Vagina (tissue), 2 donors: ENCODE measurements around the gene MRPL55. TPM values are rescaled to one million over a fixed set of nuclear protein-coding genes. Genes with fewer than 3 reads are reported as not detected.

Experiments
- DNase-seq, 2 donors: peaks; one replicate each; pipeline ENCODE4 v3.0.0-alpha.2; 2017; ENCODE audit errors: extremely low spot score in 2 of 2
- H3K27ac ChIP-seq: fragments of 200-600 bp; sonication (generic); one replicate; pipeline ENCODE4 v1.5.1; 2019
- H3K27me3 ChIP-seq: fragments of 200-600 bp; sonication (generic); one replicate; pipeline ENCODE4 v1.5.1; 2019
- H3K36me3 ChIP-seq, 2 donors: fragments of 200-600 bp; sonication (generic); one replicate each; pipeline ENCODE4 v1.5.1; 2017 to 2019
- H3K4me1 ChIP-seq: fragments of 200-600 bp; sonication (generic); one replicate; pipeline ENCODE4 v1.5.1; 2019
- H3K4me3 ChIP-seq, 2 donors: fragments of 200-600 bp; sonication (generic); 1 replicate in 1 of 2; 2 replicates in 1 of 2; pipeline ENCODE4 v1.5.1; 2016 to 2019
- H3K9me3 ChIP-seq: fragments of 200-600 bp; sonication (generic); one replicate; pipeline ENCODE4 v1.5.1; 2019
- POLR2A ChIP-seq, 2 donors: fragments of 450-650 bp; IDR thresholded peaks; one replicate each; pipeline ENCODE4 v1.6.1; 2017; ENCODE audit warnings: antibody characterized with exemption in 2 of 2, mild to moderate bottlenecking in 2 of 2, moderate library complexity in 2 of 2
- POLR2AphosphoS5 ChIP-seq, 2 donors: sonication (generic); formaldehyde crosslinking; IDR thresholded peaks; one replicate each; pipeline ENCODE4 v1.9.0; 2017; ENCODE audit warnings: antibody characterized with exemption in 2 of 2, mild to moderate bottlenecking in 2 of 2, low read depth in 1 of 2; ENCODE audit not compliant: insufficient read depth in 1 of 2
- intact Hi-C: fragments of 100-400 bp; cut with DNase I; formaldehyde crosslinking; loops from one replicate; pipeline ENCODE4 v1.15.1; 2023
- total RNA-seq: library from RNA; depleted of rRNA; stranded (reverse); fragments of >200 nt; gene quantifications from one replicate; pipeline ENCODE4 v1.2.3, GENCODE V29; 2016
- TF ChIP-seq, protein P1 (sequence below), 3 experiments: fragments of 450-650 bp in 2 of 3; fragments of 200-600 bp in 1 of 3; sonication (generic) in 1 of 3; IDR thresholded peaks; one replicate each; pipeline ENCODE4 v1.5.1; 2017 to 2019; ENCODE audit warnings: antibody characterized with exemption in 3 of 3, mild to moderate bottlenecking in 2 of 3, moderate library complexity in 2 of 3

Gene MRPL55
- total RNA-seq, 1 donor from 2014 or later, result 73.7 TPM

DNA sequence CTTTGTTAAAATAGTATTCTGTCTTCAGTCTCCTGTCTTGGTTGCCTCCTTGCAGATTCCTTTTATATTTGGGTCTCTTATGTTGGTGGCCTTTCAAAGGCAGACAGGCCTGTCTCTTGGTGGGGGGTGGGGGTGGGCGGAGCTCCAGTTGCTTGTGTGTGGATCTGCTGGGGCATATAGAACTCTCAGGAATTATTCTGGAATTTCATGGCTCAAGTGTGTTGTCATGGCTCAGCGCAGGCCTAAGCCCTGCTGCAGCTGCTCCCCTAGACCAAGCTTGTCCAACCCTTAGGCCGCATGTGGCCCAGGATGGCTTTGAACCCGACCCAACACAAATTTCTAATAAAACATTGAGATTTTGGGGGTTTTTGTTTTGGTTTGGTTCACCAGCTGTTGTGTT, 13.9 kb downstream of the MRPL55 start:
- no peak for DNase-seq
- no peaks in the 10 kb centered on the region for H3K27me3 ChIP-seq
- peaks cover 54% of the 10 kb centered on the region for H3K4me1 ChIP-seq
- TF ChIP-seq POLR2A (IDR thresholded peaks at IDR 0.05) (no peak), POLR2AphosphoS5 (IDR thresholded peaks at IDR 0.05; ENCODE audit: insufficient read depth in 1 of 2, low read depth in 1 of 2) (no peak)
- TF ChIP-seq, protein P1, sequence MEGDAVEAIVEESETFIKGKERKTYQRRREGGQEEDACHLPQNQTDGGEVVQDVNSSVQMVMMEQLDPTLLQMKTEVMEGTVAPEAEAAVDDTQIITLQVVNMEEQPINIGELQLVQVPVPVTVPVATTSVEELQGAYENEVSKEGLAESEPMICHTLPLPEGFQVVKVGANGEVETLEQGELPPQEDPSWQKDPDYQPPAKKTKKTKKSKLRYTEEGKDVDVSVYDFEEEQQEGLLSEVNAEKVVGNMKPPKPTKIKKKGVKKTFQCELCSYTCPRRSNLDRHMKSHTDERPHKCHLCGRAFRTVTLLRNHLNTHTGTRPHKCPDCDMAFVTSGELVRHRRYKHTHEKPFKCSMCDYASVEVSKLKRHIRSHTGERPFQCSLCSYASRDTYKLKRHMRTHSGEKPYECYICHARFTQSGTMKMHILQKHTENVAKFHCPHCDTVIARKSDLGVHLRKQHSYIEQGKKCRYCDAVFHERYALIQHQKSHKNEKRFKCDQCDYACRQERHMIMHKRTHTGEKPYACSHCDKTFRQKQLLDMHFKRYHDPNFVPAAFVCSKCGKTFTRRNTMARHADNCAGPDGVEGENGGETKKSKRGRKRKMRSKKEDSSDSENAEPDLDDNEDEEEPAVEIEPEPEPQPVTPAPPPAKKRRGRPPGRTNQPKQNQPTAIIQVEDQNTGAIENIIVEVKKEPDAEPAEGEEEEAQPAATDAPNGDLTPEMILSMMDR (IDR thresholded peaks at IDR 0.05), result no peak
- peaks cover 9% of the 10 kb centered on the region for H3K9me3 ChIP-seq
- no peak overlapping the region for H3K27ac ChIP-seq
- intact Hi-C loops, result no loop called here
- H3K36me3 ChIP-seq, result peaks cover 0 to 42% of the 10 kb centered on the region in 2 donors
- no peak overlapping the region for H3K4me3 ChIP-seq

DNA sequence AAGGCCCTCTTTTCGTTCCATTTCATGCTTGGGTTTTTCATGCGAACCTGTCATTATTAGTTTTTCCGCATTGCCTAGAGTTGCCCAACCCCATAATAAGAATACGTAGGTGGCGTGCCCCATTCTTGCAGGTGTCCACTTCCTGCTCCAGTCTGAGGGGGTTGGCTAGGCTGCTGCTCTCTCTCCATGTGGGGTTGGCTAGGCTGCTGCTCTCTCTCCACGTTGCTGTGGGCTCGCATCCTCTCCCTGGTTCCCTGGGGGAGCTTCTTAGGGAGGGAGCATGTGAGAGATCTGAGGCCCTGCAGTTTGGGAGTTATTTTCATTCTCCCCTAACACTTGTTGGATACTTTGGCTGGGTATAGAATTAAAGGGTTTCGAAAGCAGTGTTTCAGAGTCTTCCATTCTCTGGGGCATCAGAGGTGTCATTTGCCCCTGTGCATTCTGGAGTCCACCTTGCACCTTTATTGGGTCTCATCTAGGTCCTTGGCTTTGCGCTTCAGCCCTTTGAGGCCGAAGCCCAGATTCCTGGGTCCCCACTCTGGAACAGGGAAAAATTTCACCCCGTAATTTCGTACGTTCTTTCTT, 14.6 kb downstream of the MRPL55 start:
- no peak for DNase-seq
- intact Hi-C loops, result no loop called here
- no peak overlapping the region for H3K27ac ChIP-seq
- peaks cover 61% of the 10 kb centered on the region for H3K4me1 ChIP-seq
- no peaks in the 10 kb centered on the region for H3K27me3 ChIP-seq
- peaks cover 0 to 35% of the 10 kb centered on the region in 2 donors for H3K36me3 ChIP-seq
- TF ChIP-seq POLR2A (IDR thresholded peaks at IDR 0.05) (no peak), POLR2AphosphoS5 (IDR thresholded peaks at IDR 0.05; ENCODE audit: insufficient read depth in 1 of 2, low read depth in 1 of 2) (no peak)
- TF ChIP-seq, protein P1 (IDR thresholded peaks at IDR 0.05), result no peak
- H3K9me3 ChIP-seq, result peaks cover 9% of the 10 kb centered on the region
- H3K4me3 ChIP-seq, result no peak overlapping the region

DNA sequence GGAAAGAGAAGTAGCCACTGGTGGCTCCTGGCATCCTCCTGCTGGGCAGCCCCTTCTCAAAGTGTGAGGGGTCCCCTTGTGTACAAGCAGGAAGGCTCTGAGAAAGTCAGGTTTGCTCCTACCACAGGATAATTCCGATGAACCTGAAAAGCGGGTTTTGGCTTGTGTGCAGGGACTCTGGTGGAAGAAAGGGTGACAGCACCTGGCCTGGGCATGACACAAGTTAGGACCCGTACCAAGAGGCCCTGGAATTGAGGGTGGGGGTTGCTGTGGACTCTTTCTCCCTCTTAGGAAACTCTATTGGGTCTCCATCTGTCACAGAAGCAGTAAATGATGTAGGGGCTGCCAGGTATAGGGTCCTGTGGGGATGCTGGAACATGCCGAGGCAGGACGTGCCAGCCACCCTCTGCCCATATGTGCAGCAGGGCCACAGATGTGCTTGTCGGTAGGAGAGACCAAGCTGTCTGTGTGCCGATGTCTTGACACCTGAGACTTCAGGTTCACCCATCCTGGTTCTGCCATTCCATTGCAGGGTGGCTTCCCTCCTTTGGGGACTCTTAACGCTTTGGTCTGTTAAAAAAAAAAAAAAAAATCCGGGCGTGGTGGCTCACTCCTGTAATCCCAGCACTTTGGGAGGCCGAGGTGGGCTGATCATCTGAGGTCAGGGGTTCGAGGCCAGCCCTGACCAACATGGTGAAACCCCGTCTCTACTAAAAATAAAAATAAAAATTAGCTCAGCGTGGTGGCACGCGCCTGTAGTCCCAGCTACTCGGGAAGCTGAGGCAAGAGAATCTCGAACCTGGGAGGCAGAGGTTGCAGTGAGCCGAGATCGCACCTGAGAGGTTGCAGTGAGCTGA, 15.8 kb downstream of the MRPL55 start:
- no peak for TF ChIP-seq POLR2A (IDR thresholded peaks at IDR 0.05)
- no peak for TF ChIP-seq POLR2AphosphoS5 (IDR thresholded peaks at IDR 0.05; ENCODE audit: insufficient read depth in 1 of 2, low read depth in 1 of 2)
- TF ChIP-seq, protein P1 (IDR thresholded peaks at IDR 0.05), result no peak
- no peak overlapping the region for H3K4me3 ChIP-seq
- H3K4me1 ChIP-seq, result peaks cover 73% of the 10 kb centered on the region
- H3K36me3 ChIP-seq, result peaks cover 0 to 23% of the 10 kb centered on the region in 2 donors
- intact Hi-C loops, result no loop called here
- no peaks in the 10 kb centered on the region for H3K27me3 ChIP-seq
- H3K9me3 ChIP-seq, result peaks cover 9% of the 10 kb centered on the region
- no peak overlapping the region for H3K27ac ChIP-seq
- no peak for DNase-seq

DNA sequence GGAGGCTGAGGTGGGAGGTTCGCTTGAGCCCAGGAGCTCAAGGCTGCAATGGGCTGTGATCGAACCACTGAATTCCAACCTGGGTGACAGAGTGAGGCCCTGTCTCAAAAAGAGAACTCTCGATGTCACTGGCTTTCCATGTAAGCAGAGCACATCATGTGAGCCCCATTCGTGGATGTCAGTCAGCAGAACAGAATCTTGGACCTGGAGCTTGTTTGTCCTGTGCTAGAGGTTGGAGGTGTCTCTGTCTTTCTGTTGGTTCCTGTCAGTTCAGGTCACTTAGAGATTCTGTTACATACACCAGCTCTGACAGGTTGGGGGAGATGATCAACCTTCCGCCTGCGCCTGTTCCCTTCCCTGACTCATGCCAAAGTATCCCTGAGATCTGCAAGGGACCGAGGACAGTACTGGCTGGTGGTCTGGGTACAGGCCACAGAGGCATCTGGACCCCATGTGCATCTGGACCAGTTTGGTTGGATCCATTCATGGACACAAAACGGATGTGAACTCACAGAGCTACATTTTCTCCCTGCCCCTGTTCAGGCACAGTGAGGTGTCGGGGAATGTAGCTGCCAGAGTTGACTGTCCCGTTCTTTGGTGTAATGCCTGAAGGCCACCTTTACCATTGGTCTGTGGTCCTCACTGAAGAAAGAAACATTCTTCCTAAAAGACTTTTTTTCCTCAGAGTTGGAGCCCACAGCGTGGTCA, 16.6 kb downstream of the MRPL55 start:
- no peak for DNase-seq
- H3K27ac ChIP-seq, result no peak overlapping the region
- H3K4me3 ChIP-seq, result no peak overlapping the region
- peaks cover 9% of the 10 kb centered on the region for H3K9me3 ChIP-seq
- H3K36me3 ChIP-seq, result peaks cover 0 to 15% of the 10 kb centered on the region in 2 donors
- TF ChIP-seq, protein P1 (IDR thresholded peaks at IDR 0.05), result no peak
- TF ChIP-seq POLR2A (IDR thresholded peaks at IDR 0.05) (no peak), POLR2AphosphoS5 (IDR thresholded peaks at IDR 0.05; ENCODE audit: insufficient read depth in 1 of 2, low read depth in 1 of 2) (no peak)
- peaks cover 80% of the 10 kb centered on the region for H3K4me1 ChIP-seq
- intact Hi-C loops, result no loop called here
- H3K27me3 ChIP-seq, result no peaks in the 10 kb centered on the region
